Esophagus muscularis mucosa (tissue), 3 donors: ENCODE data around the gene PPP1CA.

ENCODE experiments used
- CTCF ChIP-seq, 3 experiments: fragments of 200-600 bp in 2 of 3; fragments of 450-650 bp in 1 of 3; sonication (generic) in 2 of 3; IDR thresholded peaks; one replicate each; pipeline ENCODE4 v1.5.1; 2017 to 2019; ENCODE audit warnings: antibody characterized with exemption in 3 of 3, mild to moderate bottlenecking in 2 of 3, moderate library complexity in 1 of 3
- POLR2A ChIP-seq: fragments of 450-650 bp; IDR thresholded peaks from one replicate; pipeline ENCODE4 v1.6.1; 2017; ENCODE audit warnings: antibody characterized with exemption, moderate library complexity, mild to moderate bottlenecking, low read depth

- no peak for TF ChIP-seq CTCF (IDR thresholded peaks at IDR 0.05)
- no peak for TF ChIP-seq POLR2A
Measured at GRCh38 chr11:67448220-67448609, 46.6 kb upstream of the PPP1CA start.
